HL-60 (cell line): ENCODE results near the gene PRKAR1B.

Source experiments
- DNase-seq, 2 experiments: peaks; one replicate each; pipeline ENCODE4 v3.0.0-alpha.2; 2010 to 2020; ENCODE audit warnings: low read depth in 1 of 2, low spot score in 1 of 2
- H3K27ac ChIP-seq: fragments of 250-450 bp; sonication (Bioruptor Pico); replicated peaks from 2 replicates; pipeline ENCODE4 v1.5.1; 2020; ENCODE audit warnings: mild to moderate bottlenecking, moderate library complexity
- H3K27me3 ChIP-seq: fragments of 250-450 bp; sonication (Bioruptor Pico); 2 replicates; pipeline ENCODE4 v1.5.1; 2021; ENCODE audit warnings: mild to moderate bottlenecking, moderate library complexity; ENCODE audit not compliant: insufficient read depth, poor library complexity, severe bottlenecking
- H3K4me3 ChIP-seq: replicated peaks from 2 replicates; pipeline ENCODE4 v1.5.1; 2011; ENCODE audit warnings: mild to moderate bottlenecking, control low read depth, low read length; ENCODE audit not compliant: insufficient read depth
- CTCF ChIP-seq: IDR thresholded peaks from one replicate; pipeline ENCODE4 v1.5.1; 2011; ENCODE audit warnings: low read length, control low read depth, inconsistent platforms; ENCODE audit not compliant: insufficient read depth
- GABPA ChIP-seq: IDR thresholded peaks from 2 replicates; pipeline ENCODE4 v1.6.1; 2012; ENCODE audit warnings: low read depth
- POLR2AphosphoS5 ChIP-seq: IDR thresholded peaks from 2 replicates; pipeline ENCODE4 v1.6.1; 2012; ENCODE audit warnings: low read depth
- REST ChIP-seq: IDR thresholded peaks from 2 replicates; pipeline ENCODE4 v1.6.1; 2012; ENCODE audit warnings: low read depth; ENCODE audit not compliant: insufficient replicate concordance
- SPI1 ChIP-seq: IDR thresholded peaks from 2 replicates; pipeline ENCODE4 v1.6.1; 2012; ENCODE audit warnings: low read depth, mild to moderate bottlenecking, borderline replicate concordance

Gene PRKAR1B

GRCh38 chr7:534075-534474, 193.0 kb downstream of the PRKAR1B start:
- TF ChIP-seq CTCF (no peak), GABPA (no peak), REST (no peak), POLR2AphosphoS5 (no peak), SPI1 (no peak)
- H3K4me3 ChIP-seq, result no peak overlapping the region
- H3K27me3 ChIP-seq, result no peaks in the 10 kb centered on the region
- H3K27ac ChIP-seq, result no peak overlapping the region
- no peak for DNase-seq

GRCh38 chr7:533266-533665, 193.8 kb downstream of the PRKAR1B start:
- no peak for DNase-seq
- no peak overlapping the region for H3K4me3 ChIP-seq
- no peak overlapping the region for H3K27ac ChIP-seq
- no peaks in the 10 kb centered on the region for H3K27me3 ChIP-seq
- TF ChIP-seq REST (no peak), GABPA (no peak), SPI1 (no peak), CTCF (no peak), POLR2AphosphoS5 (no peak)

GRCh38 chr7:532379-533143, 194.5 kb downstream of the PRKAR1B start:
- Histone ChIP-seq H3K4me3 (no peak overlapping the region), H3K27me3 (no peaks in the 10 kb centered on the region), H3K27ac (no peak overlapping the region)
- DNase-seq, result no peak
- TF ChIP-seq SPI1, result no peak
- TF ChIP-seq GABPA, result no peak
- TF ChIP-seq REST, result no peak
- TF ChIP-seq CTCF, result no peak
- TF ChIP-seq POLR2AphosphoS5, result no peak
